Breast epithelium (tissue), 3 donors: Measurements from ENCODE around the gene SCN5A.

Experiments
- CTCF ChIP-seq, 3 donors: fragments of 450-650 bp; IDR thresholded peaks; one replicate each; pipeline ENCODE4 v1.5.1; 2016 to 2017; ENCODE audit warnings: antibody characterized with exemption in 3 of 3, mild to moderate bottlenecking in 3 of 3, moderate library complexity in 3 of 3
- POLR2A ChIP-seq: fragments of 450-650 bp; IDR thresholded peaks from one replicate; pipeline ENCODE4 v1.6.1; 2016; ENCODE audit warnings: antibody characterized with exemption, mild to moderate bottlenecking, moderate library complexity
- POLR2AphosphoS5 ChIP-seq, 3 donors: sonication (generic); formaldehyde crosslinking; IDR thresholded peaks; one replicate each; pipeline ENCODE4 v1.6.1; 2017; ENCODE audit warnings: antibody characterized with exemption in 3 of 3

GRCh38 chr3:38611866-38612265 lies 37.6 kb downstream of the SCN5A start:
- TF ChIP-seq CTCF (IDR thresholded peaks at IDR 0.05) (no peak), POLR2A (no peak), POLR2AphosphoS5 (IDR thresholded peaks at IDR 0.05) (no peak)
